GM19351 (cell line): Measurements from ENCODE around the gene ZNF354B.
"Not testable (repeated sequence)": the region's sequence is repeated elsewhere in the genome, so short reads cannot be mapped to it uniquely, and the experiment has no call there.

ENCODE experiments used
- ATAC-seq: cut with Tn5 transposase; IDR thresholded peaks from one replicate; pipeline ENCODE4 v1.9.1; 2021; ENCODE audit warnings: mild to moderate bottlenecking, moderate library complexity; ENCODE audit not compliant: unreplicated experiment

Gene ZNF354B

GRCh38 chr5:178859625-178860521 is at the start of gene ZNF354B:
ZNF354B (plus strand) TSS chr5:178859953; CDS start chr5:178861048, 1,095 bp downstream.
- peak; percentile 98 for ATAC-seq

- ATAC-seq: no peak
Observed at GRCh38 chr5:178817506-178817905, 42.2 kb upstream of the ZNF354B start.

GRCh38 chr5:178818094-178818493 is 41.7 kb upstream of the ZNF354B start:
- no peak for ATAC-seq

DNA sequence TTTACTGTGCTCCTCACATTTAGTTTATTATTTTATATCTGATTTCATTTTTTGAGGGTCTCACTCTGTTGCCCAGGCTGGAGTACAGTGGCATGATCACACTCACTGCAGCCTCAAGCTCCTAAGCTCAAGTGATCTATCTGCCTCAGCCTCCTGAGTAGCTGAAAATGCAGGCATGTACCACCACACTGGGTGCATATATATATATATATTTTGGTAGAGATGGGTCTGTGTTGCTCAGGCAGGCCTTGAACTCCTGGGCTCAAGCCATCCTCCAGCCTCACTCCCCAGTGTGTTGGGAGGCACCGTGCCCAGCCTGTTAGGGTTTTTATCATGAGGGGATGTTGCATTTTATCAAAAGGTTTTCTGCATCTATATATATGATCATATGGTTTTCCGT is 39.8 kb upstream of the ZNF354B start:
- ATAC-seq: no peak

DNA sequence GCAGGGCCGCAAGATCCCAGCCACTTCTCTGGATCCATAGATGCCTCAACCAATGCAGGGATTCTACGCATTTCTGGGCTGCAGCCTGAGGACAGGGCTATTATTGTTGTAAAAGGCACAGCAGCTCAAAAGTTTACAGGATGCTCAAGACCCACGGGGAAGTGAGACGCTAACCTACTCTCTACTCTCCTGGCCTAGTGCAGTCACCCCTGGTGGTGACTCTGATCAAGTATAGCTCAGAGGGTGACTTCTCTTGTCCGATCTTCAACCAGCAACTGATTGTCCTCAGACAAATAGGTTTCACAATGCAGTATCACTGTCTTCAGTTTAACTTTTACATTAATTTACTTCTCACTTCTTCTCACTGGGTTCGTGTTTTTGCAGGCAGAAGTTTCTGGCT is 34.3 kb upstream of the ZNF354B start:
- ATAC-seq: no peak

- no peak for ATAC-seq
Observed at GRCh38 chr5:178826216-178826615, 33.5 kb upstream of the ZNF354B start.

- no peak for ATAC-seq
Observed at GRCh38 chr5:178827636-178828035, 32.1 kb upstream of the ZNF354B start.

- no peak for ATAC-seq
Observed at GRCh38 chr5:178831049-178831448, 28.7 kb upstream of the ZNF354B start.

DNA sequence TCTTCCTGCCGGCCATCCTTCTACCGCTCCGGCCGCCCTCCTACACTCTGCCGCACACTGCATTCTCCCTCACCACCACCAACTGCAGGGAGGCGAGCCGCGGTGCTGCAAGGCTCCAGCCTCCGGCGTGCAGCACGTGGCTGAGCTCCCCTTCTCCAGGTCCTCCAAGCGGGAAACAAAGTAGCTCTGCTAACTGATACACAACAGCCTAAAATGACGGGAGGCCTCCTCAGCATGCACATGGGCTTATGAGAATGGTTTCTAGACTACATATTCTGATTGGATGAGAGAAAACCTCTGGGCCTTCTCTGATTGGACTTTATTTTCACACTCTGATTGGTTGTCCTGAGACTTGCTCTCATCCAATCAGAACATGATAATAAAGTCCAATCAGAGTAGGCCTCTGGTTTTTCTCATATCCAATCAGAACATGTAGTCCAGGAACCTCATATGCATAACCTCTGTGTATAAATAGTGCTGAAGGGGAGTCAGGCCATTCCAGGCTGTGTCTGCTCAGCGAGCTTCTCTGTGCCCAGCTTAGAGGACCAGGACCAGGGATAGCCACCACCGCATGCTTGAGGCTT is 27.0 kb upstream of the ZNF354B start:
- no peak for ATAC-seq

DNA sequence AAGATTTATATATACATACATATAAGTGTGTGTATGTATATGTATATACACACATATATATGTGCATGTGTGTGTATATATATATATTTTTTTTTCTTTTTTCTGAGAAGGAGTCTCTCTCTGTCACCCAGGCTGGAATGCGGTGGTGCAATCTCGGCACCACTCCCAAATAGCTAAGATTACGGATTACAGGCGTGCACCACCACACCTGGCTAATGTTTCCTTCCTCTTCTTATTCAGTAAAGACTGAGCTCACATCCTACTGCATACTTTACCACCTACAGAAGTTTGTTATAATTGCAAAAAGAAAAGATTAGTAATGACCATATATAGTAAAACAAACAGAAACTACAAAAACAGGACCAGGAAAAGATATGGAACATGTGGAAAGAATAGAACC is 23.1 kb upstream of the ZNF354B start:
- no peak for ATAC-seq

DNA sequence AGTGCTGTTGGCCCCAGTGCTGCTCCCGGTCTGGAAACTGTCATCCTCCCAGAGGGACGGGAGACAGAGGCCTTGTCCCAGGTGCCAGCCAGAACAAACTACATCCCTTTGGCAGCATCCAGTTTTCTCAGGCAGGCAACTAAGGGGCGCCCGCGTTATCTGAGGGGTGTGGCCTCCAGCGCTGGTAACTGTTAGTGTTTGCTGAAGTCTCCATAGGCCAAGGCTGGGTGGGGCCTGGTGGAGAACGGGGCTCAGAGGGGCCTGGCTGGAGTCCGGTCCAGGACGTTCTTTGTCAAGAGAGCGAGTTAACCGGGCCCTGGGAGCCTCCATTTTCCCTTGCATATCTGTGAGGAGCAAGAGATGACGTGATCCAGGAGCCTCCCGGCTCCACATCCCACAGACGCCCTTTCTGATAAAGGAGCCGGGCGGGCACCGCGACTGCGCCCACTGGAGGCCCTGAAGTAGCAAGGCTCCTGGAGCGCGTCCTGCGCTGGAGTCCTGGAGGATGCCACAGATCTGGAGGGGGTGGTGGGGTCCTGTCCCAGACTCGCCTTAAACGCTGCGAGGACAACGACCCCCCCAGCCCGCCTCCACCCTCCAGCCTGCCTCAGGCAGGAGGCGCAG is 20.9 kb upstream of the ZNF354B start:
- not testable (repeated sequence) for ATAC-seq

- no peak for ATAC-seq
Observed at GRCh38 chr5:178839319-178839704, 20.4 kb upstream of the ZNF354B start.

DNA sequence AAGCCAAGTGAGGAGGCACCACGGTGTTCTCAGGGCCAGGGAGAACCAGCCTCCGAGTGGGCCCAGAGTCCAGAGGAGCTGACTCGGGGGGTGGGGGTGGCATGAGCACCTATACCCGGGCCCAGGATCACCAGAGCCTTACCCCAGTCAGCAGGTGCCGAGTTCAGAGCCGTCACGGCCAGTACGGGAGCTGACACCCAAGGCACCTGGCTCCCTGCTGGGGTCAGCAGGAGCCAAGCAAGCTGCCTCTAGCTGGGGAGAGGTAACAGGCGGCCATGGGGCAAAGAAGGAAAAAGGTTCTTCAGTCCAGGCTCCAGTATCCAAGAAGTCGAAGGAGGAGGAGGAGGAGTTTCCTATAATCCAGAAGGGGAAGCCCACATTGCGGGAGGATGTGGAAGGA is 19.4 kb upstream of the ZNF354B start:
- not testable (repeated sequence) for ATAC-seq

DNA sequence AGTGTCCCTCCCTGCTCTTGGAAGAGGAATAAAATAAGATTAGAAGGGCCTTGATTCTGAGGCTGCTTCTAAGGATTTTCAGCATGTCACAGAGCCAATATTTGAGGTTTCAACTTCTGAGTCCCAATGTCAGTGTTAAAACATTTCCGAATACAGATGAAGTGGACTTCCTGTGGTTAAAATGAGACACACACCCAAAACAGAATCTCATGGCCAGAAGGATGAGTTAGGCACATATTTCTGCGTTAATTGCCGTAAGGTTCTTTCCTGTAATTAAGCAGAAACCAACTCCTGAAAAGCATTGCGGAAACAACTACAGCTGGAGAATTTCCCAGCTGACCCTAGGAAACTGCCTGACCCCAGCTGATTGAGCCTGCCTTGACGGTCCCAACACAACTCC is 10.4 kb upstream of the ZNF354B start:
- no peak for ATAC-seq

DNA sequence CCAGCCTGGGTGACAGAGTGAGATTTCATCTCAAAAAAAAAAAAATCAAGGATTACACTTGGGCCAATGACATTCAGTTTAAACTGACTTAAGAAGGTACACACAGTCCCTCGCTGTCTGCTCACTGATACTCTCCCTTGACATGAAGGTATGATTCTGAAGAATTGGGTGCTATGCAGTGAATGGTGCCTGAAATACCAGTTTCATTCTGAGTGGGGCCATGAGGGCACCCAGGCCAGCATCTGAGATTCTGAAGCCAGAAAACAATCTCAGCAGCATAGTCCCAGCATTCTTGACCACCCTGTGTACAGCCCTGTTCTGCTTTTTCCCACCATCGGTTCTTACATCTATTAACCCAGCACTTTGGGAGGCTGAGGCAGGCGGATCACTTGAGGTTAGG is 7.8 kb upstream of the ZNF354B start:
- no peak for ATAC-seq

DNA sequence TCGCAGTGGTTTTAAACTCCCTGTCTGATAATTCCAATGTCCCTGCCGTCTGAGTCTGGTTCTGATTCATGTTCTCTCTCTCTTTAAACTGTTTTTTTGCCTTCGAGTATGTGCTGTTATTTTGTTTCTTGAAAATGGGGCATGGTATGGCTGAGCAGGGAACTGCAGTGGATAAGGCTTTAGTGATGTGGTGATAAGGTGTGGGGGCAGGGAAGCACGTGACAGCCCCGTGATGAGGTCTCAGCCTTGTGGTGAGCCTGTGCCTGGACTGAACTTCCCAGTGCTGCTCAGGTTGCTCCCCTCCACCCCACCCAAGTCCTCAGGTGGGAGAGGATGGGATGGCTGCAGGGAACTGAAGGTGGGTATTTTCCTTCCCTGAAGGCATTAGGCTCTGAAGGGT is 5.5 kb upstream of the ZNF354B start:
- ATAC-seq: no peak

- ATAC-seq: peak; percentile 2
Observed at GRCh38 chr5:178860615-178861014, 862 bp downstream of the ZNF354B start.

DNA sequence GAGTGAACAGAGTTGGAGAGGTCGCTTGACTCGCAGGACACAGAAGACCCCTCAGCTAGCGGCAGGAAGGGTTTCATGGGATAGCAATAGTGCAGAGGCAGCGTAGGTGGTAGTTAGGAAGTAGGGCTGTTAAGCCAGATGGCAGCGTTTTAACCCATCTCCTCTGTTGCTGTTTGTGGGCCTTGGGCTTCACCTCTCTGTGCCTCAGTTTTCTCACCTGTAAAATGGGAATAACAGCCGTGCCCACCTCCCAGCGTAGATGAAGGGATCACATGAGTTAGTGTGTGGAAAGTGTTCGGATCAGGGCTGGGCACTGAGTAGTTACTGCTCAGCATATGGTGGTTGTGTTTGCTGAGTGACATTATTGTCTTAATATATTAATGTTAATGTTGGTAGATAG is 1.9 kb downstream of the ZNF354B start:
- ATAC-seq: no peak

GRCh38 chr5:178866946-178867345 is 7.2 kb downstream of the ZNF354B start:
- no peak for ATAC-seq

- ATAC-seq: no peak
Observed at GRCh38 chr5:178869577-178869976, 9.8 kb downstream of the ZNF354B start.

GRCh38 chr5:178870411-178870810 is 10.7 kb downstream of the ZNF354B start:
- ATAC-seq: no peak

GRCh38 chr5:178872302-178872701 is 12.5 kb downstream of the ZNF354B start:
- ATAC-seq: no peak
